Measurements from ENCODE around the gene CEP295NL. TPM values are rescaled to one million over a fixed set of nuclear protein-coding genes. Genes with fewer than 3 reads are reported as not detected.
"Not testable (repeated sequence)": the region's sequence is repeated elsewhere in the genome, so short reads cannot be mapped to it uniquely, and the experiment has no call there.

Gene CEP295NL
- total and polyA plus RNA-seq, 4 donors, result 0.39 to 8.3 (median 4.9) TPM

DNA sequence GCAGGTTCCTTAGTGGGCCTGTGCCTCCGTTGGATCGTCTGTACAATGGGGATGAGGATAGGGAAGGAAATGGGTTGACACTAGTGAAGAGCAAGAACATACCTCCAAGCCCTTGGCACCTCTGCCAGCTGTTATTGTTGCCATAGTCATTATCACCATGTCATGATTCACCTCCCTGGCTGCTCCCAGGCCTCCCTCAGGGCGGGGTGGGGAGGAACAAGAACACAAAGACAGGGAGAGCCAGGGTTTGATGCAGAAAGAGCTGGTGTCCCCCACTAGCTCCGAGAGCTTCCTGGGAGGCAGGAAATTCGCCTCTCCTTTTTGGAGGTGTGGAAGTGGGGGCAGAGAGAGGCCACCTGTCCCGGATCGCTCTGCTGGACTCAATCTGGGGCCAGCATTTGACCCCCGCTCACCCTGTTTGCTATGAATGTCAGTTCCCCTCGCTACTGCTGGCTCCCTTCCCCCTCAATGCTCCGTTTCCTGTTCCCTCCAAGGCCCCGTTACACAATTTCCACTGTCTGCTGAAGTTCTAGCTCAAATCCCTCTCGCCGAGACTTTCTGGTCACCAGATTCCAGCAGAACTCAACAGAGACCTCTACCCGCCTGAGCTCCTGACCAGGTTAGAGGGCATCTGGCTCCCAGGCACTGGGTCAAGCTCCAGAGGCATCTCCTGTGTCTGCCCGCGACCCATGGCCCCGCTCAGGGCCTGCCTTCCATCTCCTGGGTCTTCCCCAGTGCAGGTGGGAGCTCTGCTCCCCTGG, 13.1 kb upstream of the CEP295NL start:
- Histone ChIP-seq H3K9ac (ENCODE audit: insufficient read depth in 1 of 2, low read length in 2 of 2) (peak overlapping the region in 1 of 2 donors; percentile 29), H3K36me3 (ENCODE audit: control insufficient read depth in 4 of 4, insufficient read depth in 4 of 4, low read length in 4 of 4) (peaks cover 0 to 2% (median 0%) of the 10 kb centered on the region in 4 donors), H3K27me3 (ENCODE audit: control insufficient read depth in 3 of 3, insufficient read depth in 3 of 3, low read length in 2 of 3) (no peaks in the 10 kb centered on the region), H3K4me1 (ENCODE audit: control insufficient read depth in 5 of 5, insufficient read depth in 5 of 5, low read length in 5 of 5) (peaks cover 0 to 28% (median 11%) of the 10 kb centered on the region in 5 donors), H3K9me3 (ENCODE audit: control insufficient read depth in 4 of 4, insufficient read depth in 3 of 4, low read length in 3 of 4) (no peaks in the 10 kb centered on the region), H3K27ac (ENCODE audit: low read depth in 1 of 2, low read length in 1 of 2) (peak overlapping the region; percentile 77 to 91), H3K4me3 (no peak overlapping the region)
- DNase-seq (peak; percentile 40 to 66 (median 44)), ATAC-seq (ENCODE audit: insufficient read depth, low FRiP score) (peak; percentile 45)
- TF ChIP-seq, protein P1, sequence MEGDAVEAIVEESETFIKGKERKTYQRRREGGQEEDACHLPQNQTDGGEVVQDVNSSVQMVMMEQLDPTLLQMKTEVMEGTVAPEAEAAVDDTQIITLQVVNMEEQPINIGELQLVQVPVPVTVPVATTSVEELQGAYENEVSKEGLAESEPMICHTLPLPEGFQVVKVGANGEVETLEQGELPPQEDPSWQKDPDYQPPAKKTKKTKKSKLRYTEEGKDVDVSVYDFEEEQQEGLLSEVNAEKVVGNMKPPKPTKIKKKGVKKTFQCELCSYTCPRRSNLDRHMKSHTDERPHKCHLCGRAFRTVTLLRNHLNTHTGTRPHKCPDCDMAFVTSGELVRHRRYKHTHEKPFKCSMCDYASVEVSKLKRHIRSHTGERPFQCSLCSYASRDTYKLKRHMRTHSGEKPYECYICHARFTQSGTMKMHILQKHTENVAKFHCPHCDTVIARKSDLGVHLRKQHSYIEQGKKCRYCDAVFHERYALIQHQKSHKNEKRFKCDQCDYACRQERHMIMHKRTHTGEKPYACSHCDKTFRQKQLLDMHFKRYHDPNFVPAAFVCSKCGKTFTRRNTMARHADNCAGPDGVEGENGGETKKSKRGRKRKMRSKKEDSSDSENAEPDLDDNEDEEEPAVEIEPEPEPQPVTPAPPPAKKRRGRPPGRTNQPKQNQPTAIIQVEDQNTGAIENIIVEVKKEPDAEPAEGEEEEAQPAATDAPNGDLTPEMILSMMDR (IDR thresholded peaks at IDR 0.05; ENCODE audit: control extremely low read depth, extremely low read depth), result no peak
- 16 to 50% methylated on average over 17 of the region's 17 CpGs for WGBS, 2 donors

DNA sequence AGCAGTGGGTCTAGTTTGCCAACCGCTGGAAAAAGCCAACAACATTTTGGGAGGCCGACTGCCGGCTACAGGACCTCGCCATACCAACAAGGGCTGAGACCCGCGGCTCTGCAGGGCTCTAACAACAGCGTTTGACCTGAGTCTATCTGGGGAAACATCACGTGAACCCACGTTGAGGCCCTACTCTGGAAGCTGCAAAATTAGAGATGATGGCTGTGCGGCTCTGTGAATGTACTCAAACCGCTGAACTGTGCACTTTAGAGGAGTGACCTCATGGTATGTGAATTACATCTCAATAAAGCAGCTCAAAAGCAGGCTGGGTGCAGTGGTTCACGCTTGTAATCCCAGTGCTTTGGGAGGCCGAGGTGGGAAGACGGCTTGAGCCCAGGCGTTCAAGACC, 10.1 kb upstream of the CEP295NL start:
- no peaks in the 10 kb centered on the region for H3K27me3 ChIP-seq (ENCODE audit: control insufficient read depth in 3 of 3, insufficient read depth in 3 of 3, low read length in 2 of 3)
- peaks cover 0 to 19% (median 6%) of the 10 kb centered on the region in 5 donors for H3K4me1 ChIP-seq (ENCODE audit: control insufficient read depth in 5 of 5, insufficient read depth in 5 of 5, low read length in 5 of 5)
- ATAC-seq (ENCODE audit: insufficient read depth, low FRiP score) (no peak), DNase-seq (no peak)
- no peak overlapping the region for H3K27ac ChIP-seq (ENCODE audit: low read depth in 1 of 2, low read length in 1 of 2)
- no peak overlapping the region for H3K9ac ChIP-seq (ENCODE audit: insufficient read depth in 1 of 2, low read length in 2 of 2)
- no peaks in the 10 kb centered on the region for H3K9me3 ChIP-seq (ENCODE audit: control insufficient read depth in 4 of 4, insufficient read depth in 3 of 4, low read length in 3 of 4)
- TF ChIP-seq, protein P1 (IDR thresholded peaks at IDR 0.05; ENCODE audit: control extremely low read depth, extremely low read depth), result no peak
- H3K36me3 ChIP-seq (ENCODE audit: control insufficient read depth in 4 of 4, insufficient read depth in 4 of 4, low read length in 4 of 4), result peaks cover 0 to 2% (median 0%) of the 10 kb centered on the region in 4 donors
- 93% methylated on average over 15 of the region's 15 CpGs for WGBS, 2 donors
- no peak overlapping the region for H3K4me3 ChIP-seq

DNA sequence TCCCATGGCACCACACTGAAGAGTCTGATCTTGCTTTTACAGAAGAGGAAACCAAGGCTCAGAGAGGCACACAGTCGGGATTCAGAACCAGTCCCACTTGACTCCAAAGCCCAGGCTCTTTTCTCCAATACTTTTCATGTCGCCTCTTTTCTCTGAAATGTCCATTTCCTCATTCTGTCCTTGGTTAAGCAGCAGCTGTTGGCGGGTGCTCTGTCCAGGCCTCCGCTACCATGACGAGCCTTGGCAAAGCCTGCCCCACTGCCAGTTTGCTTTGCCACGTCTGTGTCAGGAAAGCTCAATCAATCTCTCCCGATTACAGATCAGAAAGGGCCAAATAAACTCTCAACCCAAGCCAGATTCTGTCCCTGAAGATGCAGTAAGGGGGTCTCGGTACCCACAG, 9.1 kb upstream of the CEP295NL start:
- ATAC-seq (ENCODE audit: insufficient read depth, low FRiP score) (no peak), DNase-seq (no peak)
- H3K27ac ChIP-seq (ENCODE audit: low read depth in 1 of 2, low read length in 1 of 2), result no peak overlapping the region
- TF ChIP-seq, protein P1 (IDR thresholded peaks at IDR 0.05; ENCODE audit: control extremely low read depth, extremely low read depth), result no peak
- H3K9me3 ChIP-seq (ENCODE audit: control insufficient read depth in 4 of 4, insufficient read depth in 3 of 4, low read length in 3 of 4), result no peaks in the 10 kb centered on the region
- H3K4me3 ChIP-seq, result no peak overlapping the region
- WGBS, 2 donors, result 59 to 77% methylated on average over 8 of the region's 8 CpGs
- peaks cover 0 to 16% (median 6%) of the 10 kb centered on the region in 5 donors for H3K4me1 ChIP-seq (ENCODE audit: control insufficient read depth in 5 of 5, insufficient read depth in 5 of 5, low read length in 5 of 5)
- no peak overlapping the region for H3K9ac ChIP-seq (ENCODE audit: insufficient read depth in 1 of 2, low read length in 2 of 2)
- H3K36me3 ChIP-seq (ENCODE audit: control insufficient read depth in 4 of 4, insufficient read depth in 4 of 4, low read length in 4 of 4), result peaks cover 0 to 2% (median 0%) of the 10 kb centered on the region in 4 donors
- H3K27me3 ChIP-seq (ENCODE audit: control insufficient read depth in 3 of 3, insufficient read depth in 3 of 3, low read length in 2 of 3), result no peaks in the 10 kb centered on the region

DNA sequence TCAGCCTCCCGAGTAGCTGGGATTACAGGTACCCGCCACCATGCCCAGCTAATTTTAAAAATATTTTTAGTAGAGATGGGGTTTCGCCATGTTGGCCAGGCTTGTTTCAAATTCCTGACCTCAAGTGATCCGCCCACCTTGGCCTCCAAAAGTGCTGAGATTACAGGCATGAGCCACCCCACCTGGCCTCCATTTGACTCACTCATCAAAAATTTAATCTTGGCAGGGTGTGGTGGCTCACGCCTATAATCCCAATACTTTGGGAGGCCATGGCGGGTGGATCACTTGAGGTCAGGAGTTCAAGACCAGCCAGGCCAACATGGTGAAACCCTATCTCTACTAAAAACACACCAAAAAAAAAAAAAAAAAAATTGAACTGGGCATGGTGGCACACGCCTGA, 8.5 kb upstream of the CEP295NL start:
- DNase-seq; H3K9me3 ChIP-seq (ENCODE audit: control insufficient read depth in 4 of 4, insufficient read depth in 3 of 4, low read length in 3 of 4); H3K36me3 ChIP-seq (ENCODE audit: control insufficient read depth in 4 of 4, insufficient read depth in 4 of 4, low read length in 4 of 4); H3K27me3 ChIP-seq (ENCODE audit: control insufficient read depth in 3 of 3, insufficient read depth in 3 of 3, low read length in 2 of 3); H3K4me3 ChIP-seq; H3K27ac ChIP-seq (ENCODE audit: low read depth in 1 of 2, low read length in 1 of 2); H3K9ac ChIP-seq (ENCODE audit: insufficient read depth in 1 of 2, low read length in 2 of 2); ATAC-seq (ENCODE audit: insufficient read depth, low FRiP score): not testable (repeated sequence)
- 85 to 87% methylated on average over 7 of the region's 7 CpGs for WGBS, 2 donors
- peaks cover 0 to 13% (median 6%) of the 10 kb centered on the region in 5 donors for H3K4me1 ChIP-seq (ENCODE audit: control insufficient read depth in 5 of 5, insufficient read depth in 5 of 5, low read length in 5 of 5)

All from lung (tissue), 12 donors.